Prostate gland (tissue), 2 donors: Measurements from ENCODE around the gene ALDH3A2. TPM values are rescaled to one million over a fixed set of nuclear protein-coding genes. Genes with fewer than 3 reads are reported as not detected.

Experiments used
- DNase-seq: peaks from one replicate; pipeline ENCODE4 v3.0.0-alpha.2; 2019; ENCODE audit warnings: low spot score
- H3K27ac ChIP-seq, 2 donors: fragments of 200-600 bp; sonication (generic); 2 replicates each; pipeline ENCODE4 v1.5.1; 2017 to 2019
- H3K27me3 ChIP-seq: fragments of 200-600 bp; sonication (generic); replicated peaks from 2 replicates; pipeline ENCODE4 v1.5.1; 2019; ENCODE audit not compliant: insufficient read depth
- H3K36me3 ChIP-seq, 2 donors: fragments of 200-600 bp; sonication (generic); 1 replicate in 1 of 2; 2 replicates in 1 of 2; pipeline versions ENCODE4 v1.5.1 to v1.8.1; 2017 to 2019
- H3K4me1 ChIP-seq: fragments of 200-600 bp; sonication (generic); replicated peaks from 2 replicates; pipeline ENCODE4 v1.5.1; 2019
- H3K4me3 ChIP-seq, 2 donors: fragments of 200-600 bp; sonication (generic); 2 replicates each; pipeline ENCODE4 v1.5.1; 2017 to 2019
- H3K9me3 ChIP-seq: fragments of 200-600 bp; sonication (generic); 2 replicates; pipeline ENCODE4 v1.5.1; 2017
- POLR2A ChIP-seq: fragments of 450-650 bp; IDR thresholded peaks from one replicate; pipeline ENCODE4 v1.6.1; 2016; ENCODE audit warnings: antibody characterized with exemption, mild to moderate bottlenecking
- POLR2AphosphoS5 ChIP-seq: sonication (generic); formaldehyde crosslinking; IDR thresholded peaks from one replicate; pipeline ENCODE4 v1.6.1; 2017; ENCODE audit warnings: antibody characterized with exemption
- WGBS: methylation state at CpG from one replicate; pipeline ENCODE4 v1.1.5; 2018; 5-methylcytosine and 5-hydroxymethylcytosine counted together
- intact Hi-C: fragments of 100-400 bp; cut with DNase I; formaldehyde crosslinking; loops from one replicate; pipeline ENCODE4 v1.14.2; 2022
- total RNA-seq, 2 donors: library from RNA; depleted of rRNA; stranded (reverse); fragments of >200 nt; gene quantifications; one replicate each; pipeline ENCODE4 v1.1.0, GENCODE V29; 2016
- TF ChIP-seq, protein P1 (sequence below), 4 experiments: fragments of 200-600 bp in 2 of 4; fragments of 450-650 bp in 2 of 4; sonication (generic) in 2 of 4; IDR thresholded peaks; 1 replicate in 3 of 4; 2 replicates in 1 of 4; pipeline ENCODE4 v1.5.1; 2016 to 2019; ENCODE audit warnings: antibody characterized with exemption in 4 of 4, mild to moderate bottlenecking in 2 of 4, moderate library complexity in 2 of 4

Gene ALDH3A2
- total RNA-seq, 2 donors from 2014 or later, result 202 to 357 TPM

DNA sequence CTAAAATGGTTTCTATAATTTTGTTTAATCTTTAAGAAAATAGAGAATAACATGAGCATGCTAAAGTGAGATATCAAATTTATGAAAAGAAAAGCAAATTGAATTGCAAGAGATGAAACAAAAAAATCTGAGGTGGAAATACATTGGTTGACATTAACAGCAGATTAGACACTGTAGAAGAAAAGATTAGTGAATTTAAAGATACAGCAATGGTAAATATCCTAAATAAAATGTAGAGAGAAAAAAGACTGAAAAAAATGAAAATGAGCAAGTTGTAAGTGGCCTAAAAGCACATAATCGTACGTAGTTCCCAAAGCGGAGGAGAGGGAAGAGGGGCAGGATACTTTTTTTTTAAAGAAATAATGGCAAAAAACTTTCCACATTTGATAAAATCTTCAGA is 30.5 kb upstream of the ALDH3A2 start:
- no peak for DNase-seq
- no peaks in the 10 kb centered on the region for H3K4me1 ChIP-seq
- TF ChIP-seq POLR2AphosphoS5, result no peak
- TF ChIP-seq, protein P1, sequence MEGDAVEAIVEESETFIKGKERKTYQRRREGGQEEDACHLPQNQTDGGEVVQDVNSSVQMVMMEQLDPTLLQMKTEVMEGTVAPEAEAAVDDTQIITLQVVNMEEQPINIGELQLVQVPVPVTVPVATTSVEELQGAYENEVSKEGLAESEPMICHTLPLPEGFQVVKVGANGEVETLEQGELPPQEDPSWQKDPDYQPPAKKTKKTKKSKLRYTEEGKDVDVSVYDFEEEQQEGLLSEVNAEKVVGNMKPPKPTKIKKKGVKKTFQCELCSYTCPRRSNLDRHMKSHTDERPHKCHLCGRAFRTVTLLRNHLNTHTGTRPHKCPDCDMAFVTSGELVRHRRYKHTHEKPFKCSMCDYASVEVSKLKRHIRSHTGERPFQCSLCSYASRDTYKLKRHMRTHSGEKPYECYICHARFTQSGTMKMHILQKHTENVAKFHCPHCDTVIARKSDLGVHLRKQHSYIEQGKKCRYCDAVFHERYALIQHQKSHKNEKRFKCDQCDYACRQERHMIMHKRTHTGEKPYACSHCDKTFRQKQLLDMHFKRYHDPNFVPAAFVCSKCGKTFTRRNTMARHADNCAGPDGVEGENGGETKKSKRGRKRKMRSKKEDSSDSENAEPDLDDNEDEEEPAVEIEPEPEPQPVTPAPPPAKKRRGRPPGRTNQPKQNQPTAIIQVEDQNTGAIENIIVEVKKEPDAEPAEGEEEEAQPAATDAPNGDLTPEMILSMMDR (IDR thresholded peaks at IDR 0.05), result no peak
- TF ChIP-seq POLR2A, result no peak
- H3K36me3 ChIP-seq, result no peaks in the 10 kb centered on the region
- H3K27ac ChIP-seq, result no peak overlapping the region
- intact Hi-C loops, result no loop called here
- no peaks in the 10 kb centered on the region for H3K27me3 ChIP-seq
- no peaks in the 10 kb centered on the region for H3K9me3 ChIP-seq
- WGBS, result 90% methylated on average over 3 of the region's 3 CpGs
- no peak overlapping the region for H3K4me3 ChIP-seq

DNA sequence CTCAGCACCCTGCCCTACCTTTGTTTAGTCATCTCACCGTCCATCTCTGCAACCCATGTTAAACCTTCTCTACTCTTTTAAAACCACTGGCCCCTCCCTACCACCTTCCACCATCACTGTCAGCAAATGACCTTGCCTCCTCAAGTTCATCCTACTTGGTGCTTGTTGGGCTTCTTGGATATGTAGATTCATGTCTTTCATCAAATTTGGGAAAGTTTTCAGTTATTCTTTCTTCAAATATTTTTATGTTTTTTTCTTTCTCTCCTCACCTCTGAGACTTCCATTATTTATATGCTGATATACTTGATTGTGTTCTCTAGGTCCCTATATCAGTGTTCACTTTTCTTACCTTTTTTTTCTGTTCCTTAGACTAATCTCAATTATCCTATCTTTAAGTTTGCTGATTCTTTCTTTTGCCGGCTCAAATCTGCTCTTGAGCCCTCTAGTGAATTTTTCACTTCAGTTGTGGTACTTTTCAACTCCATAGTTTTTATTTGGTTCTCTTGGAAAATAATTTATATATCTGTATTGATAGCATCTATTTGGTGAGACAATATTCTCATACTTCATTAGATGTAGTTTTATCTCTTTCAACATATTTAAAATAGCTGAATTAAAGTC is 28.7 kb upstream of the ALDH3A2 start:
- intact Hi-C loops, result no loop called here
- H3K4me3 ChIP-seq, result no peak overlapping the region
- no peak overlapping the region for H3K27ac ChIP-seq
- H3K9me3 ChIP-seq, result no peaks in the 10 kb centered on the region
- DNase-seq, result no peak
- no peaks in the 10 kb centered on the region for H3K4me1 ChIP-seq
- 97% methylated on average over 2 of the region's 2 CpGs for WGBS
- no peaks in the 10 kb centered on the region for H3K27me3 ChIP-seq
- no peaks in the 10 kb centered on the region for H3K36me3 ChIP-seq
- TF ChIP-seq, protein P1 (IDR thresholded peaks at IDR 0.05), result no peak
- no peak for TF ChIP-seq POLR2AphosphoS5
- TF ChIP-seq POLR2A, result no peak

DNA sequence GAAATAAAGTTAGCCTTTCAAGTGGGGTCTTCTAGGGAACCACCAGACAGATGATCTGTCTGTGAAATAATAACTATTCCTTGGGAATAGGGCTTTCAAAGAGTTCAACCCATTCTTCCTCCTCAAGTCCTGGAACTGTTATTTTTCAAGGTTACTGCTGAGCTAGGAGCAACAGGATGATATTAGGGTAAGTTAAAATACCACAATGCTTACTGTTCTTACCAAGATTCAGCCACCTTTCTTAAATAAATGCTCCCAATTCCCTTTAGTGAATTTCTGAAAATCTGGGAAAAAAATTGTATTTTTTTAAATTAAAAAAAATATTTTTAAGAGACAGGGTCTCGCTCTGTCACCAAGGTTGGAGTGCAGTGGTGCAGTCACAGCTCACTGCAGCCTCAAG is 26.9 kb upstream of the ALDH3A2 start:
- Histone ChIP-seq H3K4me1 (no peaks in the 10 kb centered on the region), H3K4me3 (no peak overlapping the region), H3K36me3 (no peaks in the 10 kb centered on the region), H3K27ac (no peak overlapping the region), H3K27me3 (no peaks in the 10 kb centered on the region), H3K9me3 (no peaks in the 10 kb centered on the region)
- intact Hi-C loops, result no loop called here
- TF ChIP-seq POLR2AphosphoS5, result no peak
- no peak for TF ChIP-seq POLR2A
- TF ChIP-seq, protein P1 (IDR thresholded peaks at IDR 0.05), result no peak
- DNase-seq, result no peak
- WGBS, result 97% methylated on average over 1 of the region's 1 CpG

DNA sequence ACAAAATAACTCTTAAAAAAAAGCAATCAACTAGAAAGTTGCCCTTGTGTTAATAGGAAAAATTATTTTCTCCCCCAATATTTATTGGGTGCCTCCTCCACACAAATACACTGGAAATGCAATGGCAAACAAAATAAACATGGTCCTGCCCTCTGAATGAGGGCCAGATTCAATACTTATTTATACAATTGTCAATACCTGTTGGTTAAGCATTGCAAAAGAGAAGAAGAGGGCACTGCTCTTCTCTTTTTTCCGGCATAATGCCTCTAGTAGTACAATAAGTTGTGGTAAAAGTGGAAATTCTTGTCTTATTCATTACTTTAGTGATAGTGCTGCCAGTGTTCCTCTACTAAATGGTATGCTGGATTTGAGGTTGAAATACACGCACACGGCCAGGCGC is 22.5 kb upstream of the ALDH3A2 start:
- 95% methylated on average over 4 of the region's 4 CpGs for WGBS
- Histone ChIP-seq H3K27me3 (no peaks in the 10 kb centered on the region), H3K27ac (no peak overlapping the region), H3K36me3 (no peaks in the 10 kb centered on the region), H3K4me3 (no peak overlapping the region), H3K9me3 (no peaks in the 10 kb centered on the region), H3K4me1 (no peaks in the 10 kb centered on the region)
- no peak for DNase-seq
- intact Hi-C loops, result no loop called here
- no peak for TF ChIP-seq POLR2AphosphoS5
- TF ChIP-seq, protein P1 (IDR thresholded peaks at IDR 0.05), result no peak

DNA sequence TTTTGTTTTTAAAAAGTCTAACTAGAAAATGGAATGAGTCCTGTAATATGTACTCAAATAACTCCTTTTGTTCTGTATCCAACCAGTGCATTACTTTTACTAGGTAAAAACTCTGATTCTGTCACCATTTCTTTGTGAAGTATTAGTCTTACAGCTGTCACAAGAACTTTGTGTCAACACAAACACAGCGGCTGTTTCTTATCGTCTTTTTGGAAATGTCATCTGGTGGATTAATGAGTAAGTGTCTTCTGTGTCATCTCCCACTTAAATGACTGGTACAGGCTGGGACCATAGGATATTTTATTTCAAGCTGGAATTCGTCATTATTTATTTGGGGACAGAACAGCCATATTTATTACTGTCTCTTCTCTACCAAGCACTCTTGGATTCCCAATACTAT is 19.1 kb upstream of the ALDH3A2 start:
- Histone ChIP-seq H3K36me3 (no peaks in the 10 kb centered on the region), H3K9me3 (no peaks in the 10 kb centered on the region), H3K4me1 (no peaks in the 10 kb centered on the region), H3K27ac (no peak overlapping the region), H3K27me3 (no peaks in the 10 kb centered on the region), H3K4me3 (no peak overlapping the region)
- 21% methylated on average over 3 of the region's 3 CpGs for WGBS
- TF ChIP-seq POLR2AphosphoS5 (no peak), POLR2A (no peak)
- TF ChIP-seq, protein P1 (IDR thresholded peaks at IDR 0.05), result no peak
- DNase-seq, result no peak
- intact Hi-C loops, result no loop called here
